AG04450 (cell line): Measurements from ENCODE around the gene PDE4C. TPM values are rescaled to one million over a fixed set of nuclear protein-coding genes. Genes with fewer than 3 reads are reported as not detected.

Experiments used
- CTCF ChIA-PET: fragments of 300-600, 350-600 bp; formaldehyde crosslinking; extraction: SDS; loops from one replicate; lab custom pipeline; 2022; ENCODE audit warnings: antibody characterized with exemption, inconsistent platforms; lab: Charles Lee
- POLR2A ChIA-PET: fragments of 350-600 bp; formaldehyde crosslinking; extraction: SDS; loops from one replicate; lab custom pipeline; 2021; ENCODE audit warnings: antibody characterized with exemption, inconsistent platforms; lab: Yijun Ruan, JAX
- DNase-seq: peaks from one replicate; pipeline ENCODE4 v3.0.0-alpha.2; 2011; ENCODE audit warnings: low read depth, low spot score
- H3K27ac ChIP-seq: one replicate; pipeline ENCODE4 v1.5.1; 2012; ENCODE audit warnings: low read depth, low read length, control low read depth
- H3K27me3 ChIP-seq: one replicate; pipeline ENCODE4 v1.6.0; 2012; ENCODE audit warnings: low read length; ENCODE audit not compliant: control insufficient read depth, insufficient read depth
- H3K4me3 ChIP-seq: 2 replicates; pipeline ENCODE4 v1.5.1; 2011; ENCODE audit warnings: mild to moderate bottlenecking, low read depth, low read length, control low read depth
- H3K9me3 ChIP-seq: 2 replicates; pipeline ENCODE4 v1.5.1; 2012; ENCODE audit warnings: low read length; ENCODE audit not compliant: control insufficient read depth, insufficient read depth
- CTCF ChIP-seq: IDR thresholded peaks from 2 replicates; pipeline ENCODE4 v1.5.1; 2011; ENCODE audit warnings: low read depth, low read length, control low read depth, inconsistent platforms
- polyA plus RNA-seq: library from polyadenylated mRNA; depleted of rRNA; stranded (reverse); fragments of >200 nt; gene quantifications from 2 replicates; pipeline ENCODE4 v1.2.3, GENCODE V29; 2011

Gene PDE4C
- polyA plus RNA-seq, 1 experiment = 0.46 TPM

GRCh38 chr19:18226956-18227780 lies 930 bp upstream of the PDE4C start:
- DNase-seq = no peak

GRCh38 chr19:18225355-18225701 lies 910 bp downstream of the PDE4C start:
- no peak for DNase-seq
- Histone ChIP-seq H3K4me3 (no peak overlapping the region), H3K27me3 (peaks cover 9% of the 10 kb centered on the region), H3K9me3 (peaks cover 3% of the 10 kb centered on the region; the same call in 1 of the 2 replicates), H3K27ac (no peak overlapping the region)
- ChIA-PET CTCF (no interaction called here), POLR2A (interaction anchor here (0.7 kb wide), 1 partner anchor 8 kb away, joined by 4 read pairs; no protein-coding TSS in a partner anchor)
- TF ChIP-seq CTCF = no peak

More at GRCh38 chr19:18226956-18227780, 930 bp upstream of the PDE4C start:
- no peak for TF ChIP-seq CTCF
- H3K27me3 ChIP-seq = peaks cover 19% of the 10 kb centered on the region
- no peak overlapping the region for H3K27ac ChIP-seq
- no peak overlapping the region for H3K4me3 ChIP-seq
- ChIA-PET POLR2A (no interaction called here), CTCF (interaction anchor here (1.1 kb wide), 1 partner anchor 19 kb away, joined by 5 read pairs; no protein-coding TSS in a partner anchor)
- H3K9me3 ChIP-seq = peaks cover 3% of the 10 kb centered on the region; the same call in 1 of the 2 replicates

- peak overlapping the region; percentile 64 for H3K4me3 ChIP-seq
- peaks cover 3% of the 10 kb centered on the region; the same call in 1 of the 2 replicates for H3K9me3 ChIP-seq
- CTCF ChIA-PET = interaction anchor here (0.5 to 2.3 kb wide), 7 partner anchors 16 to 118 kb away, joined by 3 to 19 read pairs (median 5); no protein-coding TSS in a partner anchor
- no peak for TF ChIP-seq CTCF
- H3K27me3 ChIP-seq = peaks cover 5% of the 10 kb centered on the region
- H3K27ac ChIP-seq = peak overlapping the region; percentile 21
- POLR2A ChIA-PET = interaction anchor here (0.6 to 2.3 kb wide), 6 partner anchors 17 to 75 kb away, joined by 3 to 10 read pairs (median 4); partner anchors contain the start of genes MPV17L2 and RAB3A
- DNase-seq = peak; percentile 99
These were observed 1.5 kb downstream of the PDE4C start for GRCh38 chr19:18224525-18225354.

- Histone ChIP-seq H3K27me3 (peaks cover 5% of the 10 kb centered on the region), H3K27ac (no peak overlapping the region), H3K4me3 (peak overlapping the region; percentile 64), H3K9me3 (peaks cover 3% of the 10 kb centered on the region; the same call in 1 of the 2 replicates)
- TF ChIP-seq CTCF = no peak
- DNase-seq = no peak
- ChIA-PET POLR2A (interaction anchor here (0.6 to 2.3 kb wide), 6 partner anchors 16 to 75 kb away, joined by 3 to 10 read pairs (median 4); partner anchors contain the start of genes MPV17L2 and RAB3A), CTCF (interaction anchor here (0.5 to 2.3 kb wide), 8 partner anchors 16 to 117 kb away, joined by 3 to 19 read pairs (median 5); no protein-coding TSS in a partner anchor)
These were observed 2.2 kb downstream of the PDE4C start for GRCh38 chr19:18223860-18224524.
